ENCODE data around the gene NECAB3. TPM values are rescaled to one million over a fixed set of nuclear protein-coding genes. Genes with fewer than 3 reads are reported as not detected.

Gene NECAB3
- polyA plus RNA-seq, 1 donor: 32.1 TPM

DNA sequence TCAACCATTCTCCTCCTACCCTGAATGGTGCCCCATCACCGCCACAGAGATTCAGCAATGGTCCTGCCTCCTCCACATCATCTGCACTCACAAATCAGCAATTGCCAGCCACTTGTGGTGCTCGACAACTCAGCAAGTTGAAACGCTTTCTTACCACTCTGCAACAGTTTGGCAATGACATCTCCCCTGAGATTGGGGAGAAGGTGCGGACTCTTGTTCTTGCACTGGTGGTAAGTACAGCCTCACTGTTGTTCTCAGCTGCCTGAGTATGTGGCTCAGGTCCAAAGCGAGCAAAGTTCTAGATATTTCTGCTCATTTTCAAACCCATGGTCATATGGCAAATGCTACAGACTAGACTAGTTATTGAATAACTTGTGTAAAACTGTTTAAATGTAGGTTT, 63.1 kb downstream of the NECAB3 start:
- no peak for DNase-seq

DNA sequence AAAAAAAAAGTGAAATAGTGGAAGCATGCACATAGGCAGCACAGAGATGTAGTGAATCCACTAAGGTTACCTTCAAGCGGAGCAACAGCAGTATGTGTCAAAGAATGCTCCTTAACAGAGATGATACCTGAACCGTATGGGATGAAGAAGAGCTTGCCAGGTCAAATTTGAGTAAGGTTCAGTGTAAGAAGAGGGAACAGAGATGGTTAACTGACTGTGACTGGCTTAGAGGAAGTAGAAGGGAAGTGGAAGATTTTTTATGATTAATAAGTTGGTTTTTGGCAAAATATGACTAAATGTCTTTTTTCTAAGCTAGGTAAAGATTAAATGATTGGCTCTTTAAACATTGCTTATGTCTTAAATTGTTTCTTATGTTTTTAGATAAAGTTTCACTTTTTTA, 64.7 kb downstream of the NECAB3 start:
- no peak for DNase-seq

Other genes starting within 250 kb of the NECAB3 start
- gene SNTA1, start 230.7 kb downstream of the NECAB3 start, polyA plus RNA-seq (ENCODE audit: insufficient read length): 36.6 TPM
- gene CBFA2T2, start 184.3 kb downstream of the NECAB3 start, polyA plus RNA-seq (ENCODE audit: insufficient read length): 17.7 TPM
- gene C20orf144, start 12.1 kb downstream of the NECAB3 start, polyA plus RNA-seq (ENCODE audit: insufficient read length): 0.12 TPM
- 0.46 TPM for gene ACTL10, start 7.5 kb downstream of the NECAB3 start, polyA plus RNA-seq (ENCODE audit: insufficient read length)
- 10.2 TPM for gene E2F1, start 12.0 kb upstream of the NECAB3 start, polyA plus RNA-seq (ENCODE audit: insufficient read length)
- gene PXMP4, start 45.9 kb upstream of the NECAB3 start, polyA plus RNA-seq (ENCODE audit: insufficient read length): 11.1 TPM
- 3.6 TPM for gene ZNF341, start 57.6 kb upstream of the NECAB3 start, polyA plus RNA-seq (ENCODE audit: insufficient read length)
- 69.6 TPM for gene CHMP4B, start 136.9 kb upstream of the NECAB3 start, polyA plus RNA-seq (ENCODE audit: insufficient read length)